Stimulated activated naive CD8-positive, alpha-beta T cell treated with anti-CD3 and anti-CD28 coated beads, Interleukin-15, Interleukin-2, amounts not matched to agents 100 U/mL and 50 U/mL, for 24 hours (primary cell): ENCODE data around the gene GLI3.
A peak's percentile ranks its signal among the peaks of the same experiment; 100 is the strongest.

ENCODE experiments used
- ATAC-seq: fragments of 150-1000 bp; cut with Tn5 transposase; one replicate; pipeline ENCODE4 v1.10.0; 2021
- DNase-seq: peaks from one replicate; pipeline ENCODE4 v3.0.0; 2021

Gene GLI3

GRCh38 chr7:42236266-42236975 lies 588 bp downstream of the GLI3 start:
- ATAC-seq (no peak), DNase-seq (peak; percentile 8)

- DNase-seq (no peak), ATAC-seq (no peak)
These were observed 1.3 kb downstream of the GLI3 start for GRCh38 chr7:42235741-42236161.

- DNase-seq (no peak), ATAC-seq (no peak)
These were observed 2.3 kb downstream of the GLI3 start for GRCh38 chr7:42234736-42235135.

- ATAC-seq (no peak), DNase-seq (no peak)
These were observed 3.2 kb downstream of the GLI3 start for GRCh38 chr7:42233695-42234331.

- ATAC-seq = no peak
- DNase-seq = no peak
These were observed 3.8 kb downstream of the GLI3 start for GRCh38 chr7:42233171-42233570.

- ATAC-seq = no peak
- DNase-seq = no peak
These were observed 4.7 kb downstream of the GLI3 start for GRCh38 chr7:42232275-42232674.

GRCh38 chr7:42231043-42231787 lies 5.8 kb downstream of the GLI3 start:
- ATAC-seq = no peak
- DNase-seq = no peak

- DNase-seq (peak; percentile 17), ATAC-seq (no peak)
These were observed 8.9 kb downstream of the GLI3 start for GRCh38 chr7:42227936-42228591.

GRCh38 chr7:42227541-42227935 lies 9.5 kb downstream of the GLI3 start:
- ATAC-seq (peak; percentile 81), DNase-seq (peak; percentile 13)

GRCh38 chr7:42227021-42227420 lies 10.0 kb downstream of the GLI3 start:
- no peak for ATAC-seq
- no peak for DNase-seq

- no peak for DNase-seq
- no peak for ATAC-seq
These were observed 10.6 kb downstream of the GLI3 start for GRCh38 chr7:42226354-42226941.

- DNase-seq (no peak), ATAC-seq (no peak)
These were observed 12.5 kb downstream of the GLI3 start for GRCh38 chr7:42224391-42225003.

GRCh38 chr7:42222891-42223290 lies 14.1 kb downstream of the GLI3 start:
- ATAC-seq = no peak
- no peak for DNase-seq

- DNase-seq (no peak), ATAC-seq (no peak)
These were observed 14.9 kb downstream of the GLI3 start for GRCh38 chr7:42222125-42222524.

- DNase-seq (no peak), ATAC-seq (no peak)
These were observed 15.7 kb downstream of the GLI3 start for GRCh38 chr7:42221304-42221703.

GRCh38 chr7:42219447-42219846 lies 17.6 kb downstream of the GLI3 start:
- ATAC-seq (no peak), DNase-seq (no peak)

- DNase-seq = no peak
- ATAC-seq = no peak
These were observed 18.8 kb downstream of the GLI3 start for GRCh38 chr7:42218248-42218647.

- DNase-seq (no peak), ATAC-seq (no peak)
These were observed 19.5 kb downstream of the GLI3 start for GRCh38 chr7:42217548-42217947.

GRCh38 chr7:42217053-42217452 lies 20.0 kb downstream of the GLI3 start:
- no peak for ATAC-seq
- no peak for DNase-seq

GRCh38 chr7:42214060-42214679 lies 22.8 kb downstream of the GLI3 start:
- ATAC-seq (no peak), DNase-seq (no peak)

- DNase-seq (no peak), ATAC-seq (no peak)
These were observed 23.9 kb downstream of the GLI3 start for GRCh38 chr7:42213093-42213492.
